Measurements from ENCODE around the gene KLF7. TPM values are rescaled to one million over a fixed set of nuclear protein-coding genes. Genes with fewer than 3 reads are reported as not detected.
"Not testable (repeated sequence)": the region's sequence is repeated elsewhere in the genome, so short reads cannot be mapped to it uniquely, and the experiment has no call there.

Gene KLF7
- total RNA-seq, 8 experiments from 2014 or later, result 0.61 to 56.7 (median 19.2) TPM

- Histone ChIP-seq H3K4me1 (replicated peaks in 1 of 2) (peaks cover 11 to 24% of the 10 kb centered on the region in 2 donors), H3K27ac (no peak overlapping the region), H3K4me3 (no peak overlapping the region)
- peak in 3 of 8 experiments; percentile 34 to 93 (median 52) for ATAC-seq (replicated peaks in 6 of 8)
- in situ Hi-C loops (cut with MboI; ENCODE audit: low pct_unique_long_range_greater_than_20kb in 2 of 9, low sequenced_read_pairs in 9 of 9, unreplicated experiment in 9 of 9), result no loop called here
- WGBS, 10 experiments, result 0 to 93% (median 57%) methylated on average over 1 to 5 of the region's 5 CpGs; no CpG with 5 or more reads in 1 of the 10 experiments
These were observed 119.0 kb downstream of the KLF7 start for GRCh38 chr2:207046724-207047123.

- Histone ChIP-seq H3K27ac (no peak overlapping the region), H3K4me1 (replicated peaks in 1 of 2) (peaks cover 23 to 34% of the 10 kb centered on the region in 2 donors), H3K4me3 (no peak overlapping the region)
- in situ Hi-C loops (cut with MboI; ENCODE audit: low pct_unique_long_range_greater_than_20kb in 2 of 9, low sequenced_read_pairs in 9 of 9, unreplicated experiment in 9 of 9), result no loop called here
- WGBS, 10 experiments, result 0 to 100% (median 53%) methylated on average over 1 to 3 of the region's 3 CpGs
- no peak for ATAC-seq (replicated peaks in 6 of 8)
These were observed 120.2 kb downstream of the KLF7 start for GRCh38 chr2:207045531-207045930.

- peak in 2 of 8 experiments; percentile 28 to 65 for ATAC-seq (replicated peaks in 6 of 8)
- 76 to 100% (median 86%) methylated on average over 2 to 9 of the region's 13 CpGs for WGBS, 10 experiments
- H3K4me3 ChIP-seq, result no peak overlapping the region
- peaks cover 23 to 36% of the 10 kb centered on the region in 2 donors for H3K4me1 ChIP-seq (replicated peaks in 1 of 2)
- H3K27ac ChIP-seq, result no peak overlapping the region
- in situ Hi-C loops (cut with MboI; ENCODE audit: low pct_unique_long_range_greater_than_20kb in 2 of 9, low sequenced_read_pairs in 9 of 9, unreplicated experiment in 9 of 9), result no loop called here
These were observed 121.1 kb downstream of the KLF7 start for GRCh38 chr2:207044379-207045362.

- WGBS, 10 experiments, result 50 to 80% (median 62%) methylated on average over 1 of the region's 1 CpG; no CpG with 5 or more reads in 6 of the 10 experiments
- H3K4me1 ChIP-seq (replicated peaks in 1 of 2), result peaks cover 19 to 22% of the 10 kb centered on the region in 2 donors
- H3K27ac ChIP-seq, result no peak overlapping the region
- in situ Hi-C loops (cut with MboI; ENCODE audit: low pct_unique_long_range_greater_than_20kb in 2 of 9, low sequenced_read_pairs in 9 of 9, unreplicated experiment in 9 of 9), result no loop called here
- no peak for ATAC-seq (replicated peaks in 6 of 8)
- H3K4me3 ChIP-seq, result no peak overlapping the region
These were observed 122.9 kb downstream of the KLF7 start for GRCh38 chr2:207042841-207043240.

- ATAC-seq (replicated peaks in 6 of 8), result peak in 6 of 8 experiments; percentile 27 to 58 (median 38)
- Histone ChIP-seq H3K4me3 (no peak overlapping the region), H3K27ac (no peak overlapping the region), H3K4me1 (replicated peaks in 1 of 2) (peaks cover 20 to 22% of the 10 kb centered on the region in 2 donors)
- WGBS, 10 experiments, result 4 to 90% (median 66%) methylated on average over 2 to 7 of the region's 9 CpGs
- in situ Hi-C loops (cut with MboI; ENCODE audit: low pct_unique_long_range_greater_than_20kb in 2 of 9, low sequenced_read_pairs in 9 of 9, unreplicated experiment in 9 of 9), result no loop called here
These were observed 123.8 kb downstream of the KLF7 start for GRCh38 chr2:207041786-207042554.

- in situ Hi-C loops (cut with MboI; ENCODE audit: low pct_unique_long_range_greater_than_20kb in 2 of 9, low sequenced_read_pairs in 9 of 9, unreplicated experiment in 9 of 9), result no loop called here
These were observed 124.5 kb downstream of the KLF7 start for GRCh38 chr2:207041279-207041678.

GRCh38 chr2:207040696-207041095 lies 125.1 kb downstream of the KLF7 start:
- in situ Hi-C loops (cut with MboI; ENCODE audit: low pct_unique_long_range_greater_than_20kb in 2 of 9, low sequenced_read_pairs in 9 of 9, unreplicated experiment in 9 of 9), result no loop called here
- H3K27ac ChIP-seq, result no peak overlapping the region
- peaks cover 26% of the 10 kb centered on the region in 2 donors for H3K4me1 ChIP-seq (replicated peaks in 1 of 2)
- WGBS, 10 experiments, result 48 to 100% (median 86%) methylated on average over 1 to 7 of the region's 9 CpGs; no CpG with 5 or more reads in 2 of the 10 experiments
- H3K4me3 ChIP-seq, result no peak overlapping the region
- peak in 2 of 8 experiments; percentile 26 to 27 for ATAC-seq (replicated peaks in 6 of 8)

More at GRCh38 chr2:207041279-207041678, 124.5 kb downstream of the KLF7 start:
- Histone ChIP-seq H3K4me3 (no peak overlapping the region), H3K4me1 (replicated peaks in 1 of 2) (peaks cover 24 to 26% of the 10 kb centered on the region in 2 donors), H3K27ac (peak overlapping the region; percentile 17 to 25)
- peak in 5 of 8 experiments; percentile 63 to 77 (median 73) for ATAC-seq (replicated peaks in 6 of 8)
- 40 to 71% (median 55%) methylated on average over 1 to 6 of the region's 10 CpGs; no CpG with 5 or more reads in 6 of the 10 experiments for whole genome bisulfite sequencing, 10 experiments

GRCh38 chr2:207039225-207039624 lies 126.5 kb downstream of the KLF7 start:
- in situ Hi-C loops (cut with MboI; ENCODE audit: low pct_unique_long_range_greater_than_20kb in 2 of 9, low sequenced_read_pairs in 9 of 9, unreplicated experiment in 9 of 9), result no loop called here

GRCh38 chr2:207038299-207038698 lies 127.4 kb downstream of the KLF7 start:
- peaks cover 26% of the 10 kb centered on the region in 2 donors for H3K4me1 ChIP-seq (replicated peaks in 1 of 2)
- no peak overlapping the region for H3K27ac ChIP-seq
- no peak for ATAC-seq (replicated peaks in 6 of 8)
- H3K4me3 ChIP-seq, result no peak overlapping the region
- in situ Hi-C loops (cut with MboI; ENCODE audit: low pct_unique_long_range_greater_than_20kb in 2 of 9, low sequenced_read_pairs in 9 of 9, unreplicated experiment in 9 of 9), result no loop called here
- 50 to 100% (median 91%) methylated on average over 1 to 2 of the region's 2 CpGs; no CpG with 5 or more reads in 2 of the 10 experiments for WGBS, 10 experiments

More at GRCh38 chr2:207039225-207039624, 126.5 kb downstream of the KLF7 start:
- H3K27ac ChIP-seq, result no peak overlapping the region
- 20 to 100% (median 91%) methylated on average over 1 to 3 of the region's 4 CpGs; no CpG with 5 or more reads in 2 of the 10 experiments for WGBS, 10 experiments
- no peak for ATAC-seq (replicated peaks in 6 of 8)
- H3K4me1 ChIP-seq (replicated peaks in 1 of 2), result peaks cover 26% of the 10 kb centered on the region in 2 donors
- H3K4me3 ChIP-seq, result no peak overlapping the region

GRCh38 chr2:207037896-207038295 lies 127.9 kb downstream of the KLF7 start:
- no peak overlapping the region for H3K27ac ChIP-seq
- no peak for ATAC-seq (replicated peaks in 6 of 8)
- peaks cover 26% of the 10 kb centered on the region in 2 donors for H3K4me1 ChIP-seq (replicated peaks in 1 of 2)
- no peak overlapping the region for H3K4me3 ChIP-seq
- WGBS, 10 experiments, result 44 to 95% (median 74%) methylated on average over 3 to 7 of the region's 7 CpGs; no CpG with 5 or more reads in 1 of the 10 experiments
- in situ Hi-C loops (cut with MboI; ENCODE audit: low pct_unique_long_range_greater_than_20kb in 2 of 9, low sequenced_read_pairs in 9 of 9, unreplicated experiment in 9 of 9), result no loop called here

GRCh38 chr2:207037023-207037422 lies 128.7 kb downstream of the KLF7 start:
- no CpG with 5 or more reads among the region's 8 CpGs for WGBS, 10 experiments
- H3K4me1 ChIP-seq (replicated peaks in 1 of 2), result peaks cover 19 to 23% of the 10 kb centered on the region in 2 donors

GRCh38 chr2:207035875-207036274 lies 129.9 kb downstream of the KLF7 start:
- no peak overlapping the region for H3K4me3 ChIP-seq
- 40 to 88% (median 77%) methylated on average over 1 to 2 of the region's 2 CpGs; no CpG with 5 or more reads in 3 of the 10 experiments for WGBS, 10 experiments
- no peak for ATAC-seq (replicated peaks in 6 of 8)
- H3K4me1 ChIP-seq (replicated peaks in 1 of 2), result peaks cover 7 to 12% of the 10 kb centered on the region in 2 donors
- no peak overlapping the region for H3K27ac ChIP-seq
- in situ Hi-C loops (cut with MboI; ENCODE audit: low pct_unique_long_range_greater_than_20kb in 2 of 9, low sequenced_read_pairs in 9 of 9, unreplicated experiment in 9 of 9), result no loop called here

More at GRCh38 chr2:207037023-207037422, 128.7 kb downstream of the KLF7 start:
- H3K4me3 ChIP-seq; in situ Hi-C loops (cut with MboI; ENCODE audit: low pct_unique_long_range_greater_than_20kb in 2 of 9, low sequenced_read_pairs in 9 of 9, unreplicated experiment in 9 of 9); ATAC-seq (replicated peaks in 6 of 8); H3K27ac ChIP-seq: not testable (repeated sequence)

Measured in motor neuron (in vitro differentiated cells).